Sigmoid colon (tissue), 4 donors: ENCODE measurements around the gene RCSD1.
"Not testable (repeated sequence)": the region's sequence is repeated elsewhere in the genome, so short reads cannot be mapped to it uniquely, and the experiment has no call there.

Experiments
- EP300 ChIP-seq, 4 donors: sonication (generic); formaldehyde crosslinking; IDR thresholded peaks; one replicate each; pipeline ENCODE4 v1.6.1; 2017; ENCODE audit warnings: antibody characterized with exemption in 4 of 4
- POLR2A ChIP-seq, 2 donors: fragments of 450-650 bp; IDR thresholded peaks; one replicate each; pipeline ENCODE4 v1.6.1; 2016; ENCODE audit warnings: antibody characterized with exemption in 2 of 2, mild to moderate bottlenecking in 2 of 2, moderate library complexity in 2 of 2
- POLR2AphosphoS5 ChIP-seq, 4 donors: sonication (generic); formaldehyde crosslinking; IDR thresholded peaks; one replicate each; pipeline ENCODE4 v1.6.1; 2017; ENCODE audit warnings: antibody characterized with exemption in 4 of 4
- TF ChIP-seq, protein P1 (sequence below), 4 experiments: fragments of 450-650 bp in 3 of 4; fragments of 200-600 bp in 1 of 4; IDR thresholded peaks; one replicate each; pipeline ENCODE4 v1.5.1; 2016 to 2019; ENCODE audit warnings: antibody characterized with exemption in 4 of 4, mild to moderate bottlenecking in 3 of 4, moderate library complexity in 2 of 4

DNA sequence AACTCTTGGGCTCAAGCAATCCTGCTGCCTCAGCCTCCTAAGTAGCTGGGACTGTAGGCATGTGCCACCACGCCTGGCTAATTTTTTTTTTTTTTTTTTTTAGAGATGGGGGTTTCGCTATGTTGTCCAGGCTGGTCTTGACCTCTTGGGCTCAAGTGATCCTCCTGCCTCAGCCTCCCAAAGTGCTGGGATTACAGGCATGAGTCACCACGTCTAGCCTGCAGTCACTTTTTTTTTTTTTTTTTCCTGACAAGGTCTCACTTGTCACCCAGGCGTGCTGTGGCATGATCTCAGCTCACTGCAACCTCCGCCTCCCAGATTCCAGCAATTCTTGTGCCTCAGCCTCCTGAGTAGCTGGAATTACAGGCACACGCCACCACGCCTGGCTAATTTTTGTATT lies 111.1 kb downstream of the RCSD1 start:
- TF ChIP-seq POLR2A, POLR2AphosphoS5, EP300 (IDR thresholded peaks at IDR 0.05): not testable (repeated sequence)
- TF ChIP-seq, protein P1, sequence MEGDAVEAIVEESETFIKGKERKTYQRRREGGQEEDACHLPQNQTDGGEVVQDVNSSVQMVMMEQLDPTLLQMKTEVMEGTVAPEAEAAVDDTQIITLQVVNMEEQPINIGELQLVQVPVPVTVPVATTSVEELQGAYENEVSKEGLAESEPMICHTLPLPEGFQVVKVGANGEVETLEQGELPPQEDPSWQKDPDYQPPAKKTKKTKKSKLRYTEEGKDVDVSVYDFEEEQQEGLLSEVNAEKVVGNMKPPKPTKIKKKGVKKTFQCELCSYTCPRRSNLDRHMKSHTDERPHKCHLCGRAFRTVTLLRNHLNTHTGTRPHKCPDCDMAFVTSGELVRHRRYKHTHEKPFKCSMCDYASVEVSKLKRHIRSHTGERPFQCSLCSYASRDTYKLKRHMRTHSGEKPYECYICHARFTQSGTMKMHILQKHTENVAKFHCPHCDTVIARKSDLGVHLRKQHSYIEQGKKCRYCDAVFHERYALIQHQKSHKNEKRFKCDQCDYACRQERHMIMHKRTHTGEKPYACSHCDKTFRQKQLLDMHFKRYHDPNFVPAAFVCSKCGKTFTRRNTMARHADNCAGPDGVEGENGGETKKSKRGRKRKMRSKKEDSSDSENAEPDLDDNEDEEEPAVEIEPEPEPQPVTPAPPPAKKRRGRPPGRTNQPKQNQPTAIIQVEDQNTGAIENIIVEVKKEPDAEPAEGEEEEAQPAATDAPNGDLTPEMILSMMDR (IDR thresholded peaks at IDR 0.05), result not testable (repeated sequence)
